RCC 7860 (cell line): ENCODE measurements around the gene PABPN1.
"Not testable (repeated sequence)": the region's sequence is repeated elsewhere in the genome, so short reads cannot be mapped to it uniquely, and the experiment has no call there.

Experiments
- DNase-seq: peaks from one replicate; pipeline ENCODE4 v3.0.0-alpha.2; 2015; ENCODE audit warnings: low spot score
- FAIRE-seq: peaks from 2 replicates; lab custom pipeline; 2012; peaks lifted over from hg19 to GRCh38; lab: Jason Lieb, UNC

The PABPN1 gene

GRCh38 chr14:23325746-23326145, 4.5 kb downstream of the PABPN1 start:
- FAIRE-seq, DNase-seq: not testable (repeated sequence)

- no peak for DNase-seq
- no peak for FAIRE-seq
Measured at GRCh38 chr14:23326491-23327332, 5.5 kb downstream of the PABPN1 start.

GRCh38 chr14:23327947-23328744, 6.9 kb downstream of the PABPN1 start:
- peak; percentile 24 for DNase-seq
- FAIRE-seq, result no peak

GRCh38 chr14:23335623-23336022, 14.4 kb downstream of the PABPN1 start:
- DNase-seq, result no peak
- FAIRE-seq, result no peak

- FAIRE-seq (no peak), DNase-seq (no peak)
Measured at GRCh38 chr14:23339506-23340268, 18.4 kb downstream of the PABPN1 start.

- DNase-seq (no peak), FAIRE-seq (no peak)
Measured at GRCh38 chr14:23344481-23344880, 23.2 kb downstream of the PABPN1 start.

- DNase-seq, result no peak
- no peak for FAIRE-seq
Measured at GRCh38 chr14:23345987-23346692, 24.9 kb downstream of the PABPN1 start.

- DNase-seq, result no peak
- no peak for FAIRE-seq
Measured at GRCh38 chr14:23346693-23347405, 25.6 kb downstream of the PABPN1 start.

- no peak for FAIRE-seq
- no peak for DNase-seq
Measured at GRCh38 chr14:23347406-23348296, 26.4 kb downstream of the PABPN1 start.

GRCh38 chr14:23348297-23348655, 27.0 kb downstream of the PABPN1 start:
- FAIRE-seq, result no peak
- DNase-seq, result no peak

- no peak for DNase-seq
- no peak for FAIRE-seq
Measured at GRCh38 chr14:23349156-23349845, 28.0 kb downstream of the PABPN1 start.

- DNase-seq (no peak), FAIRE-seq (no peak)
Measured at GRCh38 chr14:23351681-23352505, 30.6 kb downstream of the PABPN1 start.

- FAIRE-seq, result no peak
- no peak for DNase-seq
Measured at GRCh38 chr14:23352506-23353432, 31.5 kb downstream of the PABPN1 start, which contains the start of gene SLC22A17. TSS of gene SLC22A17 (minus strand) at chr14:23352887.

- FAIRE-seq (no peak), DNase-seq (no peak)
Measured at GRCh38 chr14:23353433-23353780, 32.1 kb downstream of the PABPN1 start.

GRCh38 chr14:23354990-23355389, 33.7 kb downstream of the PABPN1 start:
- no peak for DNase-seq
- no peak for FAIRE-seq

GRCh38 chr14:23355871-23356435, 34.7 kb downstream of the PABPN1 start:
- no peak for FAIRE-seq

More at GRCh38 chr14:23355871-23356435, 34.7 kb downstream of the PABPN1 start:
- DNase-seq, result no peak
